Natural killer cell (primary cell): Measurements from ENCODE around the gene OLFM1. TPM values are rescaled to one million over a fixed set of nuclear protein-coding genes. Genes with fewer than 3 reads are reported as not detected.

Experiments used
- ATAC-seq, 3 donors: fragments of 150-1000 bp in 2 of 3; fragments of 200-7000 bp in 1 of 3; cut with Tn5 transposase; 1 replicate in 1 of 3; 2 replicates in 2 of 3; pipeline ENCODE4 v1.10.0; 2021; ENCODE audit warnings: mild to moderate bottlenecking in 2 of 3, moderate library complexity in 2 of 3
- DNase-seq, 2 donors: peaks; one replicate each; pipeline versions ENCODE4 v3.0.0 to v3.0.0-alpha.2; 2013 to 2021; ENCODE audit warnings: mixed read lengths in 1 of 2
- H3K27ac ChIP-seq: one replicate; pipeline ENCODE4 v1.5.1; 2013; ENCODE audit warnings: mild to moderate bottlenecking, low read length
- H3K27me3 ChIP-seq: one replicate; pipeline ENCODE4 v1.6.1; 2013; ENCODE audit warnings: low read length; ENCODE audit not compliant: control insufficient read depth, insufficient read depth
- H3K36me3 ChIP-seq: one replicate; pipeline ENCODE4 v1.6.1; 2013; ENCODE audit warnings: low read length; ENCODE audit not compliant: control insufficient read depth, insufficient read depth
- H3K4me1 ChIP-seq: one replicate; pipeline ENCODE4 v1.6.1; 2013; ENCODE audit warnings: low read length; ENCODE audit not compliant: control insufficient read depth, insufficient read depth
- H3K4me3 ChIP-seq: one replicate; pipeline ENCODE4 v1.5.1; 2013; ENCODE audit warnings: low read length
- H3K9me3 ChIP-seq: one replicate; pipeline ENCODE4 v1.6.1; 2013; ENCODE audit warnings: low read length; ENCODE audit not compliant: control insufficient read depth, insufficient read depth
- H3K27ac Mint-ChIP-seq, 2 donors: one replicate each; pipeline ENCODE4 v1.8.0; 2022; ENCODE audit warnings: mild to moderate bottlenecking in 2 of 2, mixed read lengths in 2 of 2, moderate library complexity in 1 of 2
- H3K27me3 Mint-ChIP-seq, 2 donors: one replicate each; pipeline ENCODE4 v1.8.0; 2022; ENCODE audit warnings: low read depth in 2 of 2, mixed read lengths in 2 of 2
- H3K36me3 Mint-ChIP-seq: one replicate; pipeline ENCODE4 v1.8.0; 2022; ENCODE audit warnings: mixed read lengths
- H3K4me1 Mint-ChIP-seq, 2 donors: one replicate each; pipeline ENCODE4 v1.8.0; 2022; ENCODE audit warnings: mixed read lengths in 2 of 2
- H3K4me3 Mint-ChIP-seq: one replicate; pipeline ENCODE4 v1.8.0; 2022; ENCODE audit warnings: mild to moderate bottlenecking, moderate library complexity, mixed read lengths
- H3K9me3 Mint-ChIP-seq, 2 donors: one replicate each; pipeline ENCODE4 v1.8.0; 2022; ENCODE audit warnings: mixed read lengths in 2 of 2
- WGBS: methylation state at CpG from one replicate; pipeline ENCODE4 v1.1.7; 2013; ENCODE audit warnings: missing lambda C conversion rate; ENCODE audit not compliant: insufficient coverage; 5-methylcytosine and 5-hydroxymethylcytosine counted together
- intact Hi-C: fragments of 100-400 bp; cut with micrococcal nuclease; formaldehyde crosslinking; loops from one replicate; pipeline ENCODE4 v1.14.2; 2022
- total RNA-seq, 4 donors: library from RNA; stranded (reverse); fragments of 120-200 nt in 1 of 4; gene quantifications; one replicate each; pipeline versions ENCODE4 v1.2.3 to v1.2.4, GENCODE V29; 2013 to 2022
- TF ChIP-seq, protein P1 (sequence below): fragments of 200-600 bp; IDR thresholded peaks from one replicate; pipeline ENCODE4 v1.8.0; 2022; ENCODE audit warnings: antibody characterized with exemption

OLFM1 gene
- total RNA-seq, 3 donors from 2014 or later (not counting 1 experiment from before 2014, with no cell fraction given): 0.18 TPM; not detected in 2

DNA sequence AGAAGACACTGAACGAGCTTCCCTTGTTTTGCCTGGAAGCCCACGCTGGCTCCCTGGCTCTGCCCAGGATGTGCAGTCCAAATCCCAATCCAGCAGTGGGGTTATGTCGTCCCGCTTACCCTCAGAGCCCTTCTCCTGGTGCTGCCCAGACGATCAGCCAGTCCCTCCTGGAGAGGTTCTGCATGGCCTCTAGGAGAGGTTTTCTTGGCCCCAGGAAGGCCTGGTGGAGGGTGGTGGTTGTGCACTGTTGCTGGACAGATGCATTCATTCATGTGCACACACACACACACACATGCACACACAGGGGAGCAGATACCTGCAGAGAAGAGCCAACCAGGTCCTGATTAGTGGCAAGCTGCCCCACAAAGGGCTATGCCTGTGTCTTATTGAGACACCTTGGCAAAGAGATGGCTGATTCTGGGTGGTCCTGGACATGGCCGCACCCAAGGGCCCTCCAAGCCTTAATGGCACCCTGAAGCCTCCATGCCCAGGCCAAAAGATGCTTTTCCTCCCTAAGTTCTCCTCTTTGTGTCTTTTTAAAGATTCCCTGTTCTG is 10.5 kb upstream of the OLFM1 start:
- H3K27me3 Mint-ChIP-seq: peaks cover 13 to 17% of the 10 kb centered on the region in 2 donors

DNA sequence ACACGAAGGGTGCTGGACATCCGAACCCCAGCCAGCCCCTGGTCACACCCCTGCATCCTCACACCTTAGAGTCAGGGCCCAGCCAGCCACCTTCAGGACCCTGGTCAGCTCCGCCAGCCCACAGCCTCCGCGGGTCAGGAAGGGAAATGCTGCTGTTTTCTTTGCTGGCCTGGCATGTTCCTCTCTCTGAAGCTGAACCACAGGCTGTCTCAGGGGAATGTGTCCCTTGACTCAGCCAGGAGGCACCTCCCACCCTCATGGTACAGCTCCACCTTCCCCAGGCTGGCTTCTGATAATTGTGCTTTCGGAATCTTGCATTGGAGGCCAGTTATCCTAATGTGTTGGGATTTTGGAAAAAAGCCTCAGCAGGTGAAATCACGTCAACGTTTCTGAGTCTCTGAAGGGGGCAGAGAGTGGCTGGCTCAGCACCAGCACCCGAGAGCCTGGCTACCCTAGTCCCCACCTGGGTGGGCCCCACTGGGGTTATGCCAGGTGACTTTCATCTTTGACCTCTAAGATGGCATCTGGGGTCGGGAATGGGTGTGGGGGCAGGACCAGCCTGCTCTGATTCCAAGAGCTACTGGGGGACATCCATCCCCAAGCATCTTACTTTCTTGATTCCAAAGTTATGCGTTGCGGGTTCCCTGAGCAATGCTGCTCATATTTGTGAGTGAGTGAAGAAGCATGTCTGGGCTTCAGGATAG is 9.8 kb upstream of the OLFM1 start:
- DNase-seq (no peak), ATAC-seq (no peak)
- Histone ChIP-seq H3K27me3 (no peaks in the 10 kb centered on the region), H3K9me3 (no peaks in the 10 kb centered on the region), H3K4me1 (no peaks in the 10 kb centered on the region), H3K4me3 (no peak overlapping the region), H3K36me3 (no peaks in the 10 kb centered on the region), H3K27ac (no peak overlapping the region)
- Mint-ChIP-seq H3K4me1 (no peaks in the 10 kb centered on the region), H3K27ac (no peak overlapping the region), H3K36me3 (no peaks in the 10 kb centered on the region), H3K9me3 (no peaks in the 10 kb centered on the region), H3K27me3 (peaks cover 13 to 17% of the 10 kb centered on the region in 2 donors), H3K4me3 (no peak overlapping the region)
- intact Hi-C loops: no loop called here
- TF ChIP-seq, protein P1, sequence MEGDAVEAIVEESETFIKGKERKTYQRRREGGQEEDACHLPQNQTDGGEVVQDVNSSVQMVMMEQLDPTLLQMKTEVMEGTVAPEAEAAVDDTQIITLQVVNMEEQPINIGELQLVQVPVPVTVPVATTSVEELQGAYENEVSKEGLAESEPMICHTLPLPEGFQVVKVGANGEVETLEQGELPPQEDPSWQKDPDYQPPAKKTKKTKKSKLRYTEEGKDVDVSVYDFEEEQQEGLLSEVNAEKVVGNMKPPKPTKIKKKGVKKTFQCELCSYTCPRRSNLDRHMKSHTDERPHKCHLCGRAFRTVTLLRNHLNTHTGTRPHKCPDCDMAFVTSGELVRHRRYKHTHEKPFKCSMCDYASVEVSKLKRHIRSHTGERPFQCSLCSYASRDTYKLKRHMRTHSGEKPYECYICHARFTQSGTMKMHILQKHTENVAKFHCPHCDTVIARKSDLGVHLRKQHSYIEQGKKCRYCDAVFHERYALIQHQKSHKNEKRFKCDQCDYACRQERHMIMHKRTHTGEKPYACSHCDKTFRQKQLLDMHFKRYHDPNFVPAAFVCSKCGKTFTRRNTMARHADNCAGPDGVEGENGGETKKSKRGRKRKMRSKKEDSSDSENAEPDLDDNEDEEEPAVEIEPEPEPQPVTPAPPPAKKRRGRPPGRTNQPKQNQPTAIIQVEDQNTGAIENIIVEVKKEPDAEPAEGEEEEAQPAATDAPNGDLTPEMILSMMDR: no peak
- WGBS: 47% methylated on average over 12 of the region's 12 CpGs

More for the DNA sequence above, 10.5 kb upstream of the OLFM1 start:
- intact Hi-C loops: no loop called here
- Histone ChIP-seq H3K9me3 (no peaks in the 10 kb centered on the region), H3K27me3 (no peaks in the 10 kb centered on the region), H3K27ac (no peak overlapping the region), H3K4me3 (no peak overlapping the region), H3K4me1 (no peaks in the 10 kb centered on the region), H3K36me3 (no peaks in the 10 kb centered on the region)
- ATAC-seq: no peak
- 77% methylated on average over 6 of the region's 6 CpGs for WGBS
- H3K4me3 Mint-ChIP-seq: no peak overlapping the region
- no peaks in the 10 kb centered on the region for H3K36me3 Mint-ChIP-seq
- no peak overlapping the region for H3K27ac Mint-ChIP-seq
- no peak for DNase-seq
- H3K4me1 Mint-ChIP-seq: no peaks in the 10 kb centered on the region
- no peaks in the 10 kb centered on the region for H3K9me3 Mint-ChIP-seq
- TF ChIP-seq, protein P1: no peak

DNA sequence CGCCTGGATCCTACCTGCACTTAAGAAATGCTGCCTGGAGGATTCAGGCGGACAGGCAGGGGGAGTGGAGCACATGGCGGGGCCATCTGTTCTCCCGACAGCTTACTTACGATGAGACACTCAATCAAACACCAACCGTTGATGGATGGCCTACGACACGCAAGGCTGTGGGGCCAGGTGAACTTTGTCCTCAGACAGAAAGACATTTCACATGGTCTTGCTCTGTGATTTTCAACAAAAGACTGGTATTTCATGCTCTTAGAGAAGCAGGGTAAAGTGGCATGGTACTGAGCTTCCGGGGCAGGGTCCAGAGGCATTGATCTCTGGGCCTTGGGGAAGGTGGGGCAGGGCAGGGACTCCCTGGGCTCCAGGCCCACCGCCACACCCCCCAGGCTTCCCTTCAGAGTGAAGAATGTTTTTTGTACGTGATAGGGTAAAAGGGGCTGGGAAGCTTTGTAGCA is 9.1 kb upstream of the OLFM1 start:
- intact Hi-C loops: no loop called here
- no peaks in the 10 kb centered on the region for H3K27me3 ChIP-seq
- no peak overlapping the region for H3K27ac ChIP-seq
- H3K9me3 Mint-ChIP-seq: no peaks in the 10 kb centered on the region
- TF ChIP-seq, protein P1: no peak
- H3K27me3 Mint-ChIP-seq: peaks cover 13 to 17% of the 10 kb centered on the region in 2 donors
- H3K36me3 Mint-ChIP-seq: no peaks in the 10 kb centered on the region
- ATAC-seq (no peak), DNase-seq (no peak)
- 68% methylated on average over 10 of the region's 11 CpGs for WGBS
- no peak overlapping the region for H3K4me3 Mint-ChIP-seq
- H3K36me3 ChIP-seq: no peaks in the 10 kb centered on the region
- no peaks in the 10 kb centered on the region for H3K4me1 ChIP-seq
- H3K9me3 ChIP-seq: no peaks in the 10 kb centered on the region
- H3K4me3 ChIP-seq: no peak overlapping the region
- no peaks in the 10 kb centered on the region for H3K4me1 Mint-ChIP-seq
- no peak overlapping the region for H3K27ac Mint-ChIP-seq
